CD4-positive, alpha-beta T cell treated with Interleukin-15 for 1 hour (primary cell): ENCODE results near the gene DPM3.
"Not testable (repeated sequence)": the region's sequence is repeated elsewhere in the genome, so short reads cannot be mapped to it uniquely, and the experiment has no call there.

ENCODE experiments used
- DNase-seq: peaks from one replicate; pipeline ENCODE4 v3.0.0-alpha.2; 2020

The DPM3 gene

DNA sequence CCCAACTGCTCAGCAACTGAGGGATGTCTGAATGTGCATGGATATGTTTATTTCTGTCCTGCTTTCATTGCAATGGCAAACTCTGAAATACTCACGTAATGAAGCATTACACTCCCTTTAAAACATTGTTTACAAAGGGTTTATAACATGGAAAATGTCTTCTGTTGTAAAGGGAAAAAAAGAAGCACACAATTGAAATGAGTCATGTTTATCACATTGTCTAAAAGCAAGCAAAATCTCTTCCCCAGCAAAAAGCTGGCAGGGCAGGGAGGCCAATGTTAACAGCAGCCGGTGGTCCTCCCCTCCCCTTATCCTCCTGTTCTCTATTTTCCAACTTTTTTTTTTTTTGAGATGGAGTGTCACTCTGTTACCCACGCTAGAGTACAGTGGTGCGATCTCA is 16.5 kb downstream of the DPM3 start:
- DNase-seq, result no peak

DNA sequence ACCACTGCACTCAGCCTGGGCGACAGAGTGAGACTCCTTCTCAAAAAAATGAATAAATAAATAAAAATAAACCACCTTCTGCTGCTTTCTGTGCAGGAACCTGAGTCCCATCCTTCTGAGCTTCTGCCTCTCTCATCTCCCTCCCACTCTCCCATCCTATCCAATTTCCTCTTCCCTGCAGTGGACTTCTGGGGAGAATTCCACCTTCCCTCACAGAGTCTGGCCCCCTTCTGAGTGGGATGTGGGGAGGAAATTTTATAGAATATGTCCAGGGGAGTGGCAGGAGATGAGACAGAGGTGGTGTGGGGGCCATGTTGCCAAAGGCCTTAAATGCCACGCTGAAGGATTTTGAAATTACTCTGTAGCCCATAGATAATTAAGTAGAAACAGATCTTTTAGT is 18.0 kb downstream of the DPM3 start:
- no peak for DNase-seq

DNA sequence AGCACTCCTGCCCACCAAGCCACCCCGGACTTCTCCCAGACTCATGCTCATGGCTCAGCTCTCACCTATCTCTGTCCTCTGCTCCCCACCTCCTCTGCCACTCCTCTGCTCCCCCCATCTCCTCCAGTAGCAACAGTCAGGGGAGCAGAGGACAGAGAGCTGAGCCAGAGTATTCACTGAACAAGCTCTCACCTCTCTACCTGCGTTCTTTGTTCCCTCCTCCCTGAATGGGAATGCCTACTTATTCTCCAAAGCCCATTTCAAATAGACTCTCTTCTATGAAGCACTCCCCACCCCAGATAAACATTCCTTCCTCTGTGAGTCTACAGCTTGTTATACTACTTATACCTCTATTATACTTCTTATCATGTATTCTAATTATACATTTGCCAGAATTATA is 19.1 kb downstream of the DPM3 start:
- no peak for DNase-seq

DNA sequence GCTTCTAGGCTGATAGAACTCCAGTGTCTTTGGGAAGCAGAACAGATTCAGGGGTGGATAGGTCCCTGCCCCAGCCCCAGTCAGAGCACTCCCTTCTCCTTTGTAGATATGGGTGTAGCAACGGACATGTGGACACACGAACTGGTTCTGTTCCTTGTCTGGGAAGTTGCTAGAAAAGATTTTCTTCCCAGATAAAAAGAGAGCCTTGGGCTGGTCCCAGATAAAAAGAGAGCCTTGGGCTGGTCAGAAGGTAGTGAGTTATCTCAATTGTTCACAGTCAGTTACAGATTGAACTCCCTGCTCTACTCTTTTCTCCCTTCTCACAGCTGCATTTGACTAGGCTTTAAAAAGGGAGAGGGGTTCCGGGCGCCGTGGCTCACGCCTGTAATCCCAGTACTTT is 20.1 kb downstream of the DPM3 start:
- no peak for DNase-seq

DNA sequence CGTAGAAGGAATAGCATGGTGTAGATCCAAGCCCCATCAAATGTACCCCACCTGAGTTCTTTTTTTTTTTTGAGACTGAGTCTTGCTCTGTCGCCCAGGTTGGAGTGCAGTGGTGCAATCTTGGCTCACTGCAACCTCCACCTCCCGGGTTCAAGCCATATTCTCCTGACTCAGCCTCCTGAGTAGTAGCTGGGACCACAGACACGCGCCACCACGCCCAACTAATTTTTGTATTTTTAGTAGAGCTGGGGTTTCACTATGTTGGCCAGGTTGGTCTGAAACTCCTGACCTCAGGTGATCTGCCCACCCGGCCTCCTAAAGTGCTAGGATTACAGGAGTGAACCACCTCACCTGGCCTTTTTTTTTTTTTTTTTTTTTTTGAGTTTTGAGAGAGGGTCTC is 22.2 kb downstream of the DPM3 start:
- not testable (repeated sequence) for DNase-seq

DNA sequence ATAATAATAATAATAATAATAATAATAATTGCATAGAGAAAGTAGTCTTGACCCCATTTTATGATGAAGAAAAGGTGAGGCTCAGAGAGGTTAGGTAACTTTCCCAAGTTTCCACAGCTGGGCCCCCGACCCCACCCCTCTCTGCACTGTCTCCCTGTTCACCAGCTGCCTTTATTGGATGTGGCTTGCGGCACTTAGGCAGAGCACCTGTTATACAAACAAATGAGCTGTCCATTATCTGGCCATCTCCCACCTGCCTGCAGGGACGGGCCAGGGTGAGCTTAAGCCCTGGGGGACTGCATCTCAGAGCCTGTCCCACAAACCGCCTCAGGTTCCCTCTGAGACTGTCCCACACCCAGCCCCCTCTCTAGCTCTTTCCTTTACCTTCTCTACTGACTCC is 22.7 kb downstream of the DPM3 start:
- DNase-seq, result no peak

DNA sequence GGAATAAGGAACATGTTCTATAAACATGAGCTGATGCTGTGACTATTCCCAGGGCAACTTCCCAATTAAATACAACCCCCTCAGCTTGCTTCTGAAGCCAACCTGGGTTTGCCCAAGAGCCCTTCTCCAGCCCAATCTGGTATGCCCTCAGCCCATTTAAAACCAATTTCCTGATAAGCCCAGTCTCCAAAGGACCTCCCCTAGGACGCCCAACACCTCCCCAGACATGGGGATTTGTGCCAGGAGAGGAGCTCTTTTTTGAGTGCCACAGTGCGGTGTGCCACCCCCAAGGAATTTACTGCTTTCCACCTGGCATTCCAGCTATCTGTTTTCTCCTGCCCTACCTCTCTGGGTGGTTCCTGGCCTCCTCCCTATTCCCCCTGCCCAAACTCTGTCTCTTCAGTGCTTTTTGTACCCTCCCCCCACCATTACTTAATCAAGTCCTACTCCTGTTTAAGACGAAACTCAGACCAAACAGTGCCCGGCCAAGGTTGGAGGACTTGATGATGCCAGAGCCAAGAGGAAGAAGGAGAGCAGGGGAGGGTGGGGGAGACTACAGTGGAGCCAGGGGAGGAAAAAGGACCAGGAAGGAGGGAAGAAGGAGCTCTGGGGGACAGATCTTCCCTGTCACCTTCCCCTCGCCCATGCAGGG is 24.1 kb downstream of the DPM3 start:
- no peak for DNase-seq

DNA sequence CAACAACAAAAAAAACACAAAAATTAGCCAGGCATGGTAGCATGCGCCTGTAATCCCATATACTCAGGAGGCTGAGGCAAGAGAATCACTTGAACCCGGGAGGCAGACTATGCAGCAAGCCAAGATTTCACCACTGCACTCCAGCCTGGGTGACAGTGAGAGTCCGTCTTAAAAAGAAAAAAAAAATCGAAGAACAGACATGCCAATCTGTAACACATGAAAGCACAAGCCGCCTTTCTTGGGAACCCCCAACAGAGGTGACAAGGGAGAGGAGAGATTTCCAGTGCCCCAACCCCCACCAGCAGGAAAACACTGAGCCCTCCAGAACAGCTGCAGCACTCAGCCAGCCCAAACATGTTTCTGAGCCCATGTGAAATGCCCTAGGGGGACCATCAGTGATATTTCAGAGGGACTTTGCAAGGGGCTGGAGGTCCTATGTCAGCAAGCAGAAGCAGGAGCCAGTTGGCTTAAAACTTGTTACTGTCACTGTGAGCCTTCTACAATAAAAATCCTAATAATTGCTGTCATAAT is 26.8 kb downstream of the DPM3 start:
- no peak for DNase-seq

DNA sequence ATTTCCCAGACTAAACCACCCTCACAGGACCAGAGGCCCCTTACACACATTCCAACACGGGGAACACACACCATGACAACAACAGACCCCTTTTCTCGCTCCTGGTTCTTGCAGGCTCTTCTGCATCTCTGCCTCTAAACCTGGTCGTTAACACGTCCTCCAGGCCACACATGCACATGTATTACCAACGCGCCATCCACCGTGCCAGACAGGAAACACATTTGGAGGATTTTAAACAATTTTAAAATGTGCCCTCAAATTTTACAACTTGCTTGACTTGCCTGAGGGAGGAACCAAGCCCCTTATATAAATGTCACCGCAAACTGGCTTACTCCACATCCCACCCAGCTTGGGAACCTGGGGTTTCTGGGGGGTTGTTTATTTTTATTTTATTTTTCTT is 29.5 kb downstream of the DPM3 start:
- no peak for DNase-seq

DNA sequence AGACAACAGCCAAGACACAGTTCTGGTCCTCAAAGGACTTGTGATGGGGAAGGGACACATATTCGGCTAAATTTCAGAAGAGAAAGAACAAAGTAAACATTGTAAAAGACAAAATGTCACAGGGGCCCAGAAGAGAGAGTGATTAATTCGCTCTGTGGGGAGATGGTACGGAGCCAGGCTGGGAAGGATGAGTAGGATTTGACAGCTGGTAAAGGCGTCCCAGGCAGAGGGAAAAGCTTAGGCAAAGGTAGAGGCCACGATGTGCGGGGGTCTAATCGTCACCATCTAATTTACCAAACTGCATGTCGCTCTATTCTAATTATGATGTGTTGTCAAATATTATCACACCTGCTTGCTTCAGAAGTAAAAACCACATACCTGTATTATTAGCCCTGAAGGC is 29.9 kb downstream of the DPM3 start:
- DNase-seq, result no peak

DNA sequence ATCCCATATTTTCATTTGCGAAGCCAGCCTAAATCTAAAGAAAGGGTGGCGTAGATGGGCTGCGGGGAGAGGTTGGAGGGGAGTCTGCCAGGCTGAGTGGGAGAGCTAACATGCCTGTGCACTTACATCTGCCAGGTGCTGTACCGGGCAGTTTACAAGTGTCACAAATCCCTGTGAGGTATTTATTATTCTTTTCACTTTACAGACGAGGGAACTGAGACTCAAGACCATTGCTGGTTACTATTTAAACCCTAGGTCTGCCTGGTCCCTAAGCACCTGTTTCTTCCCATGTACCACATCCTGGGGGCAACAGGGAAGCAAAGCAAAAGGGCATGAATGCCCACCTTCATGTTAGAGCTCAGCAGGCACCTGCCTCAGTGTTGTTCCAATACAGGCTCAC is 32.0 kb downstream of the DPM3 start:
- DNase-seq, result no peak

DNA sequence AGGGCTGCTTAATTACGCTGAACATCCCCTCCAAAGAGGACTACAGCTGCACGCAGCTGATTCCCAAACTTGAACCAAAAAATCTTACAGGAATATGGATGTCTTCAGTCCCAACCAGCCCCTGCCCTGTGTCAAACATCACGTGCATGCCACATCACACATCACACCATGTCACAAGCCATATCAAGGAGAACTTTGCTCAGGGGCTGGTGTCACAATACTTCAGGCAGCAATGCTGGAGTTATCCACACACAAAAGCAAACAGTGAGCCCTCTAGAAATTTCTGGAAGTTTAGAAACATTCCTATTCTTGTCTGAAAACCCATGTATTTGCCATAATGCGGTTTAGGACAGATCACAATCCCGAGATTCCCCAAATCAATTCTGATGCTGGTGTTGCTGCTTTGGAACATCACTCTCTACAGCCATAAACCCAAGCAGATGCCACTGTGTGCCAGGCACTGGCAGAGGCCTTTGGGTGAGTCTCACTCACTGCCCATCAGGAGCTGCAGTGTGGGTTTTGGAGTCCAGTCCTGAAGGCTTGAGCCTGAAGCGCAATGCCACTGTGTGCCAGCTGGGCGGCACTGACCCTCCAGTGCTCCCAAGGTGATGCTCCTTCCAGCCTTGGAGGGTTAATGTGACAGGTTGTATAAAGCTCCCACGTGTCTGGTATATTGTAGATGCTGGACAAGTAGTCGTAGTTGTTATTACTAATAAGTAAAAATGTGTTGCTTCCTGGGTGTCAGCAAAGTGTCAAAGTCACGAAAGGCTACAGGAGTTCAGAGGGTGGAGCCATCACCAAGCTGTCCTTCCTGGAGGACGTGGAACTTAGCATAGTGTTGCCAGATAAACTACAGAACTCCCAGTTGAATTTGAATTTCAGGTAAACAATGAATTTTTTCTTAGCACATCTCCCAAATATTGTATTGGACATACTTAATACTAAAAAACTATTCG is 32.7 kb downstream of the DPM3 start:
- DNase-seq, result no peak

DNA sequence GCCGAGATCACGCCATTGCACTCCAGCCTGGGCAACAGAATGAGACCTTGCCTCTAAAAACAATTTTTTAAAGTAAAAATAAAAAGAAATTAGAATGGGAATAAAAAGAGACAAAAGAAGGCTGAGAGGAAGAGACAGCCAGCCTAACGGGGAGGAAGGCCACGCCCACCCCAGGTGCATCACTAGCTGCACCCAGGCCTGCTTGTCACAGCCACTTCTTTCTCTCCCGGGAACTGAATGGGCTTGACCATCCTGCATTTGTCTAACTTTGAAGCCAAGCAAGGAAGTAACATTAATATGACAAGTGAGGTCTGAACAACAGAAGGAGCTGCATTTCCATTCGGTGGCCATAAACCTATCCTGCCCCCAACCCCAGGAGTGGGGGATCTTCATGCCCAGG is 33.5 kb downstream of the DPM3 start:
- DNase-seq, result no peak

DNA sequence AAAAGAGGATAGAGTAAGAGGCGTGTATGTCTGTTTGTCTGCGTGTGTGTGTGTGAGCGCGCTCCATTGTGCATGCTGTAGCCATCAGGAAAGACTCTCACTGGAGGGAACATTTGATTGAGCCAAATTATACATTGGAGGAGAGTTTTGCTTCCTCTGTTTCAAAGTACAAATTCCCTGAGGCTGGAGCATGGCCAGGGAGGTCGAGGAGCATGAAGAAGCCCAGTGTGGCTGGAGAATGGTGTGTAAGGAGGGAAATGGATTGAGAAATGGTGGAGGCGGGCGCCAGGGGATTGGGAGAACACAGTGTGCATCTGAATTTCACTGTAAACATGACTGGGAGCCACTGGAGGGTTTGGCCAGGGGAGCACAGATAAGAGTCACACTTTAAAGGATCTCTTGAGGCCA is 34.7 kb downstream of the DPM3 start:
- no peak for DNase-seq

DNA sequence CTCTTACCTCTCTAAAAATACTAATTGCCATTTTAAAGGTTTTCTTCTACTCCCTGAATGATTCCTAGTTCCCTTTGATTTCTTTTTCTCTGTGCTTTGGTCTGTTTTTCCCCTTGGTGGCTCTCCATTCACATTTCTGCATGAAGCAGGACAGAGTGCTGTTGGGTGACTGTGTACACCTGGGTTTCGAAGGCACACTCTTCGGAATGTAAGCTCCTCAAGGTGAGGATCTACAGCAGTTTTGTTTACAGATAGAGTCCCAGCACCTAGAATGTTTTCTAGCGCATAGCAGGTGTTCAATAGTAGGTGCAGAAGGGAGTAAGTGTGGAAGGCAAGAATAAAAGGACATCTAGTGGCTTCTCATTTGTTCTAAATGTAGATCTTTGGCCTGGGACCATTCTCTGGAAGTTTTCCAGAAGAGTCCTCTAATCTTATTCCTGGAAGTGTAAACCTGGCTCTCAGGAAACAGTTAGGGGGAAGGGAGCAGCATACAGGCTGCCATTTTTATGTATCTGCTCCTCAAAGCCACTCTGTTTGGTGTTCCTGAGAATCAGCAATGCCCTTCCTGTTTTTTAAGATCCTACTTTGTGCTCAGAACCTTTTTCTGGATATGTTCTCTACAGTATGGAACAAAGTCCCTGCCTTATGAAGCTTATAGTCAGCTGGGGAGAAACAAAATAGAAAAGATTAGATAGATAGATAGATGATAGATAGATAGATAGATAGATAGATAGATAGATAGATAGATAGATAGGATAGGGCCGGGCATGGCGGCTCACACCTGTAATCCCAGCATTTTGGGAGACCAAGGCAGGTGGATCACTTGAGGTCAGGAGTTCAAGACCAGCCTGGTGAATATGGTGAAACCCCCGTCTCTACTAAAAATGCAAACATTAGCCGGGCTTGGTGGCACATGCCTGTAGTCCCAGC is 35.5 kb downstream of the DPM3 start:
- DNase-seq, result no peak

DNA sequence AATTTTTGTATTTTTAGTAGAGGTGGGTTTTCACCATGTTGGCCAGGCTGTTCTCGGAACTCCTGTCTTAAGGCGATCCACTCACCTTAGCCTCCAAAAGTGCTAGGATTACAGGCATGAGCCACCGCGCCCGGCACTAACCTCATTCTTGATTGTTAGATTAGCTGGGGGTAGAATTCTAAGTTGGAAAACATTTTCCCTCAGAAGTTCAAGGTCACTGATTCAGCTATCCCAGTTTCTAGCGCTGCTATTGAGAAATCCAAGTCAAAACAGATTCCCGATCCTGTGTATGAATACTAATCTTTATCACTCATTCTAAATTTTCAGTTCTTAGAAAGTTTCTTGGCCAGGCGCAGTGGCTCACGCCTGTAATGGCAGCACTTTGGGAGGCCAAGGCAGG is 37.0 kb downstream of the DPM3 start:
- DNase-seq, result no peak

DNA sequence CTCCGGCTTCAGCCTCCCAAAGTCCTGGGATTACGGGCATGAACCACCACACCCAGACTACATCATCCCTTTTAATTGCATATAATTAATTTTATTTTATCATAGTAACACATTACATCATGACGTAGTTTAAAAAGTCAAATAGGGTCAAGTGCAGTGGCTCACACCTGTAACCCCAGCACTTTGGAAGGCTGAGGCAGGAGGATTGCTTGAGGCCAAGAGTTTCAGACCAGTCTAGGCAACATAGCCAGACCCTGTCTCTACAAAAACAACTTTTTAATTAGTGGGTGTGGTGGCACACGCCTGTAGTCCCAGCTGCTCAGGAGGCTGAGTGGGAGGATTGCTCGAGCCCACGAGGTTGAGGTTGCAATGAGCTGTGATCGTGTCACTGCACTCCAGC is 41.0 kb downstream of the DPM3 start:
- no peak for DNase-seq

DNA sequence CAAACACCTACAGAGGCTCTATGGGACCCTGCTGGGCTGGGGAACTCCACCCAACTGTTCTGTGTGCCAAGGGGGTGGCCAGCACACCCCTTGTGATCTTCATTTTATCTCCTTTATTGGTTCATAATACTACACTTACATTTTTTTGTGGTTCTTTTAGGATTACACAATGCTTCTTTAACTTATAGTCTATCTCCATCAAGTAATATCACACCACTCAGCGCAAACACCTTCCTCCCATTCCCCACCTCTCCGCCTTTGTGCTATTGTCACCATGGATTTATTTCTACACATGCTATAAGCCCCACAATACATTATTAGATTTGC is 45.7 kb downstream of the DPM3 start:
- DNase-seq, result no peak

DNA sequence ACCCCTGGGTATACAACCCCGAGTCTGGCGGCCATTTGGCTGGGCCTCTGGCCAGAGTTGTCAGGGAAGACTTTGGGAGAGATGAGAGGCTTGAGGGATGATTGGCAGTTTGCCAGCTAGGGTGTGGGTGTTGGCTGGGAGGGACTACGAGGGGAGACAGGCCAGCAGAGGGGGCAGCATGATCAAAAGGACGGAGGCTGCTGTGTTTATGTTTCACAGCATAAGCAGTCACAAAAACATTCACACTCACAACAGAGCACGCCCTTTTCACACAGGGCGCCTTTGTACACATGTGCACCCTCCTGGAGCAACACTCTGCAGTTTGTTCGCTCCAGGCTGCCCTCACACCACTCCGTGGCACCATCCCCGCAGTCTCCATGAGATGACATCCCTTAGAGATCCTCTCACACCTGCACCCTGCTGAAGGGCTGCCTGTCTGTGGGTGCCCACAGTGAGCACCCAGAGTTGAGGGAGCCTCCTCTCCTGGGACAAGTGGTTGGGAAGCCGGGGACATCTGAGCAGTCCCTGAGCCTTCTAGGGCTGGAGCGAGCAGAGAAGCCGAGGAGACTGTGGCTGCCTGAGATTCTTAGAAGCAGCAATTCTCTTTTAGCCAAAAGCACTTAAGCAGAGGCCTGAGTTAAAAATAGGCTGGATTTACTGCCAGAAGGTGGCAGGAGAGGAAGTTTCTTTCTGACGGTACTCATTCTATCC is 46.3 kb downstream of the DPM3 start:
- DNase-seq, result no peak

DNA sequence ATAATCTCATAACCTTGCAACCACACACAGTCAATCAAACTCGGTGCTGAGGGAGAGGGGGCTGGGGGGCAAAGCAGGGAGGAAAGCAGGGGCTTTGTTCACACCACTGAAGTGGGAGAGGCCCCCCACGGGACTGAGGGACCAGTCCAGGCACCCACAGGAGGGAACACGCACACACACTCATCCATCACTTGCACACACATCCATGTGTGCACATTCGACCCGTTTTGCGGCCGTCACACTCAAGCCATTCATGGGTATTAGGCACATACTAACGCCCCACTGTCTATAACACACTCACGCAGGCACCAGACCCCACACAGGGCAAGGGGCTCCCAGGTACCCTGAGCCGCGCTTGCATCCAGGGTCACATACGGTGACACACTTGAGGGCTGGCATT is 47.7 kb downstream of the DPM3 start:
- no peak for DNase-seq

DNA sequence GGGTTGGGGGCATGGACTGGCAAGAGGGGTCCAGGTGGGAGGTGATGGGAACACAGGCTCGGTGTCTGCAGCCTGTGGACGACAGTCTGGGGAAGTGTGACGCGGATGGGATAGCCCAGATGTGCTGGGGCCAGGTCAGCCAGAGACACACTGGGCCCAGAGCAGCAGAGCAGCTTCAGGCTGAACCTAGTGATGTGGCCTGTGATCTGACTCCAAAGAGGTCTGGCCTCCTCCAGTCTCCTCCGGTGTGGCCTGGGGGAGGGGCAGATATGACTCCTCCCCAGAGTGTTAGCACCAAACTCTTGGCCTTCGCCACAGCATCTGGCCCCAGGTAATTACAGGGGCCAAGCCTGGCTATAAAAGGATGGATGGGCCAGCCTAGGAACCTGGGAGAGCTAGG is 48.2 kb downstream of the DPM3 start:
- DNase-seq, result no peak
